Vagina (tissue), 2 donors: Measurements from ENCODE around the gene L3MBTL4. TPM values are rescaled to one million over a fixed set of nuclear protein-coding genes. Genes with fewer than 3 reads are reported as not detected.

ENCODE experiments used
- DNase-seq, 2 donors: peaks; one replicate each; pipeline ENCODE4 v3.0.0-alpha.2; 2017; ENCODE audit errors: extremely low spot score in 2 of 2
- H3K27ac ChIP-seq: fragments of 200-600 bp; sonication (generic); one replicate; pipeline ENCODE4 v1.5.1; 2019
- H3K27me3 ChIP-seq: fragments of 200-600 bp; sonication (generic); one replicate; pipeline ENCODE4 v1.5.1; 2019
- H3K36me3 ChIP-seq, 2 donors: fragments of 200-600 bp; sonication (generic); one replicate each; pipeline ENCODE4 v1.5.1; 2017 to 2019
- H3K4me1 ChIP-seq: fragments of 200-600 bp; sonication (generic); one replicate; pipeline ENCODE4 v1.5.1; 2019
- H3K4me3 ChIP-seq, 2 donors: fragments of 200-600 bp; sonication (generic); 1 replicate in 1 of 2; 2 replicates in 1 of 2; pipeline ENCODE4 v1.5.1; 2016 to 2019
- H3K9me3 ChIP-seq: fragments of 200-600 bp; sonication (generic); one replicate; pipeline ENCODE4 v1.5.1; 2019
- CTCF ChIP-seq, 3 experiments: fragments of 450-650 bp in 2 of 3; fragments of 200-600 bp in 1 of 3; sonication (generic) in 1 of 3; IDR thresholded peaks; one replicate each; pipeline ENCODE4 v1.5.1; 2017 to 2019; ENCODE audit warnings: antibody characterized with exemption in 3 of 3, mild to moderate bottlenecking in 2 of 3, moderate library complexity in 2 of 3
- POLR2A ChIP-seq, 2 donors: fragments of 450-650 bp; IDR thresholded peaks; one replicate each; pipeline ENCODE4 v1.6.1; 2017; ENCODE audit warnings: antibody characterized with exemption in 2 of 2, mild to moderate bottlenecking in 2 of 2, moderate library complexity in 2 of 2
- POLR2AphosphoS5 ChIP-seq, 2 donors: sonication (generic); formaldehyde crosslinking; IDR thresholded peaks; one replicate each; pipeline ENCODE4 v1.9.0; 2017; ENCODE audit warnings: antibody characterized with exemption in 2 of 2, mild to moderate bottlenecking in 2 of 2, low read depth in 1 of 2; ENCODE audit not compliant: insufficient read depth in 1 of 2
- intact Hi-C: fragments of 100-400 bp; cut with DNase I; formaldehyde crosslinking; loops from one replicate; pipeline ENCODE4 v1.15.1; 2023
- total RNA-seq: library from RNA; depleted of rRNA; stranded (reverse); fragments of >200 nt; gene quantifications from one replicate; pipeline ENCODE4 v1.2.3, GENCODE V29; 2016

The L3MBTL4 gene
- total RNA-seq, 1 donor from 2014 or later, result 9.6 TPM

GRCh38 chr18:6113650-6114049, 301.1 kb downstream of the L3MBTL4 start:
- Histone ChIP-seq H3K36me3 (no peaks in the 10 kb centered on the region), H3K4me3 (no peak overlapping the region), H3K27ac (no peak overlapping the region), H3K27me3 (no peaks in the 10 kb centered on the region), H3K9me3 (no peaks in the 10 kb centered on the region), H3K4me1 (no peaks in the 10 kb centered on the region)
- TF ChIP-seq POLR2AphosphoS5 (IDR thresholded peaks at IDR 0.05; ENCODE audit: insufficient read depth in 1 of 2, low read depth in 1 of 2) (no peak), POLR2A (IDR thresholded peaks at IDR 0.05) (no peak), CTCF (IDR thresholded peaks at IDR 0.05) (no peak)
- no peak for DNase-seq
- intact Hi-C loops, result no loop called here

- intact Hi-C loops, result no loop called here
- H3K27me3 ChIP-seq, result no peaks in the 10 kb centered on the region
- H3K27ac ChIP-seq, result no peak overlapping the region
- no peaks in the 10 kb centered on the region for H3K36me3 ChIP-seq
- DNase-seq, result no peak
- no peak for TF ChIP-seq CTCF (IDR thresholded peaks at IDR 0.05)
- TF ChIP-seq POLR2A (IDR thresholded peaks at IDR 0.05), result no peak
- TF ChIP-seq POLR2AphosphoS5 (IDR thresholded peaks at IDR 0.05; ENCODE audit: insufficient read depth in 1 of 2, low read depth in 1 of 2), result no peak
- H3K9me3 ChIP-seq, result no peaks in the 10 kb centered on the region
- no peak overlapping the region for H3K4me3 ChIP-seq
- no peaks in the 10 kb centered on the region for H3K4me1 ChIP-seq
These were observed 303.0 kb downstream of the L3MBTL4 start for GRCh38 chr18:6111726-6112125.

- no peak for DNase-seq
- no peaks in the 10 kb centered on the region for H3K36me3 ChIP-seq
- H3K27me3 ChIP-seq, result no peaks in the 10 kb centered on the region
- no peaks in the 10 kb centered on the region for H3K9me3 ChIP-seq
- no peak overlapping the region for H3K27ac ChIP-seq
- H3K4me1 ChIP-seq, result no peaks in the 10 kb centered on the region
- TF ChIP-seq CTCF (IDR thresholded peaks at IDR 0.05) (no peak), POLR2AphosphoS5 (IDR thresholded peaks at IDR 0.05; ENCODE audit: insufficient read depth in 1 of 2, low read depth in 1 of 2) (no peak), POLR2A (IDR thresholded peaks at IDR 0.05) (no peak)
- no peak overlapping the region for H3K4me3 ChIP-seq
- intact Hi-C loops, result no loop called here
These were observed 305.0 kb downstream of the L3MBTL4 start for GRCh38 chr18:6109743-6110142.

GRCh38 chr18:6107794-6108193, 306.9 kb downstream of the L3MBTL4 start:
- no peak for DNase-seq
- H3K9me3 ChIP-seq, result no peaks in the 10 kb centered on the region
- no peaks in the 10 kb centered on the region for H3K27me3 ChIP-seq
- no peak overlapping the region for H3K4me3 ChIP-seq
- H3K27ac ChIP-seq, result no peak overlapping the region
- TF ChIP-seq POLR2A (IDR thresholded peaks at IDR 0.05), result no peak
- no peak for TF ChIP-seq POLR2AphosphoS5 (IDR thresholded peaks at IDR 0.05; ENCODE audit: insufficient read depth in 1 of 2, low read depth in 1 of 2)
- TF ChIP-seq CTCF (IDR thresholded peaks at IDR 0.05), result no peak
- H3K4me1 ChIP-seq, result no peaks in the 10 kb centered on the region
- intact Hi-C loops, result no loop called here
- H3K36me3 ChIP-seq, result no peaks in the 10 kb centered on the region

- Histone ChIP-seq H3K4me1 (no peaks in the 10 kb centered on the region), H3K4me3 (no peak overlapping the region), H3K27ac (no peak overlapping the region), H3K27me3 (no peaks in the 10 kb centered on the region), H3K9me3 (no peaks in the 10 kb centered on the region), H3K36me3 (no peaks in the 10 kb centered on the region)
- intact Hi-C loops, result no loop called here
- DNase-seq, result no peak
- TF ChIP-seq CTCF (IDR thresholded peaks at IDR 0.05) (no peak), POLR2AphosphoS5 (IDR thresholded peaks at IDR 0.05; ENCODE audit: insufficient read depth in 1 of 2, low read depth in 1 of 2) (no peak), POLR2A (IDR thresholded peaks at IDR 0.05) (no peak)
These were observed 308.5 kb downstream of the L3MBTL4 start for GRCh38 chr18:6106091-6106685.
